22Rv1 (cell line): ENCODE measurements around the gene IFITM2.

Experiments
- CTCF ChIP-seq: fragments of 450-650 bp; IDR thresholded peaks from 2 replicates; pipeline ENCODE4 v1.5.1; 2017; ENCODE audit warnings: mild to moderate bottlenecking
- ZFX ChIP-seq: fragments of 450-650 bp; IDR thresholded peaks from 2 replicates; pipeline ENCODE4 v1.6.1; 2017; ENCODE audit warnings: antibody characterized with exemption, borderline replicate concordance

GRCh38 chr11:294780-295179 is 12.8 kb upstream of the IFITM2 start:
- TF ChIP-seq CTCF (no peak), ZFX (no peak)
